ENCODE measurements around the gene MX1.

MX1 gene

DNA sequence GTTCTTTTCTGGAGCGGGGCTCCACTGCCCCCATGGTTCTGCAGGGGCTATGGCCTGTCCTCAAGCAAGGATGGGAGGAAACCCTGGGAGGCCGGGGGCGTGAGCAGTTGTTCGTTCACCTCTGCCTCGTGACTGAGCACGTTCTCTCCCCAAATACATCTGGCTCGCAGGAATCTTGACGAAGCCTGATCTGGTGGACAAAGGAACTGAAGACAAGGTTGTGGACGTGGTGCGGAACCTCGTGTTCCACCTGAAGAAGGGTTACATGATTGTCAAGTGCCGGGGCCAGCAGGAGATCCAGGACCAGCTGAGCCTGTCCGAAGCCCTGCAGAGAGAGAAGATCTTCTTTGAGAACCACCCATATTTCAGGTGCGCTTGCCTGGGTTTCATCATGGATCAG is 15.5 kb downstream of the MX1 start:
- H4K20me1 ChIP-seq (ENCODE audit: control insufficient read depth, insufficient read depth, low read depth, low read length): no peaks in the 10 kb centered on the region
- no peaks in the 10 kb centered on the region for H3K36me3 ChIP-seq (ENCODE audit: control insufficient read depth, low read length)

DNA sequence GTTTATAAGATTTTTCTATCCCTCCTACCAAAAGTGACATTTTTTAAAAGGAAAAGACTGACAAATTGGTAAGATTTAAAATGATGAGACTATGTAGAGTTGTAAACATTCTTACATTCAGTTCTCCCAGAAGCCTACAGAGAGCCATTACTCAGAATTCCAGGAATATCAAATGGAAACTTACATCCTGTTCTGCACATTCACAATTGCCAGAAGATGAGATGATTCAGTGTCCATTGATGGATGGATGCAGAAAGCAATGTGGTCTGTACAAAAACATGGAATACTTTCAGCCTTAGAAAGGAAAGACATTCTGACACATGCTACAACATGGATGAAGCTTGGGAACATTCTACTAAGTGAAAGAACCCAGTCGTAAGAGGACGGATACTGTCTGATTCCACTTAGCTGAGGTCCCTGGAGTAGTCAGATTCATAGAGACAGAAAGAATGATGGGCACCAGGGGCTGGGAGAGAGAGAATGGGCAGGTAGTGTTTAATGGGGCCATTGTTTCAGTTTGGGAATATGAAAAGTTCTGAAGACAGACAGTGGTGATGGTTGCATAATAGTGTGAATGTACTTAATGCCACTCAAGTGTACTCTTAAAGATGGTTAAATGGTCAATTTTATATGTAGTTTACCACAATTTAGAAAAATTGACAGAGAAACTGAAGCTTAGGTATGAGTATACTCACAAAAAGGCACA is 16.6 kb downstream of the MX1 start:
- Histone ChIP-seq H3K27ac (ENCODE audit: low read depth, low read length) (no peak overlapping the region), H4K20me1 (ENCODE audit: control insufficient read depth, insufficient read depth, low read depth, low read length) (no peaks in the 10 kb centered on the region), H3K36me3 (ENCODE audit: control insufficient read depth, low read length) (no peaks in the 10 kb centered on the region), H3K4me3 (ENCODE audit: low read length) (no peak overlapping the region), H3K9me2 (replicated peaks; ENCODE audit: control insufficient read depth, low read length) (no peaks in the 10 kb centered on the region), H3F3A (ENCODE audit: control insufficient read depth, insufficient read depth) (no peaks in the 10 kb centered on the region), H3K4me1 (ENCODE audit: control insufficient read depth, low read length) (no peaks in the 10 kb centered on the region), H3K4me2 (ENCODE audit: low read length) (no peak overlapping the region), H3K9me3 (ENCODE audit: control insufficient read depth, insufficient read depth, low read length) (no peaks in the 10 kb centered on the region), H3K79me2 (ENCODE audit: control insufficient read depth, low read length) (no peaks in the 10 kb centered on the region), H3K27me3 (ENCODE audit: control insufficient read depth, low read length) (no peaks in the 10 kb centered on the region)
- no peak for TF ChIP-seq EZH2phosphoT487 (IDR thresholded peaks at IDR 0.05; ENCODE audit: borderline replicate concordance, low read length)
- TF ChIP-seq CTCF (IDR thresholded peaks at IDR 0.05; ENCODE audit: low read depth, low read length, poor library complexity, severe bottlenecking): no peak

More for the DNA sequence above, 15.5 kb downstream of the MX1 start:
- Histone ChIP-seq H3K27ac (ENCODE audit: low read depth, low read length) (no peak overlapping the region), H3K4me2 (ENCODE audit: low read length) (no peak overlapping the region), H3K9me2 (replicated peaks; ENCODE audit: control insufficient read depth, low read length) (no peaks in the 10 kb centered on the region), H3K4me1 (ENCODE audit: control insufficient read depth, low read length) (no peaks in the 10 kb centered on the region), H3K9me3 (ENCODE audit: control insufficient read depth, insufficient read depth, low read length) (no peaks in the 10 kb centered on the region), H3K4me3 (ENCODE audit: low read length) (no peak overlapping the region), H3K79me2 (ENCODE audit: control insufficient read depth, low read length) (no peaks in the 10 kb centered on the region), H3F3A (ENCODE audit: control insufficient read depth, insufficient read depth) (no peaks in the 10 kb centered on the region), H3K27me3 (ENCODE audit: control insufficient read depth, low read length) (no peaks in the 10 kb centered on the region)
- no peak for TF ChIP-seq EZH2phosphoT487 (IDR thresholded peaks at IDR 0.05; ENCODE audit: borderline replicate concordance, low read length)
- TF ChIP-seq CTCF (IDR thresholded peaks at IDR 0.05; ENCODE audit: low read depth, low read length, poor library complexity, severe bottlenecking): no peak

- Histone ChIP-seq H3K79me2 (ENCODE audit: control insufficient read depth, low read length) (no peaks in the 10 kb centered on the region), H3K27me3 (ENCODE audit: control insufficient read depth, low read length) (no peaks in the 10 kb centered on the region), H3K9me2 (replicated peaks; ENCODE audit: control insufficient read depth, low read length) (no peaks in the 10 kb centered on the region), H3K36me3 (ENCODE audit: control insufficient read depth, low read length) (no peaks in the 10 kb centered on the region), H3K4me3 (ENCODE audit: low read length) (no peak overlapping the region), H3K4me1 (ENCODE audit: control insufficient read depth, low read length) (no peaks in the 10 kb centered on the region), H3F3A (ENCODE audit: control insufficient read depth, insufficient read depth) (no peaks in the 10 kb centered on the region), H3K9me3 (ENCODE audit: control insufficient read depth, insufficient read depth, low read length) (no peaks in the 10 kb centered on the region), H4K20me1 (ENCODE audit: control insufficient read depth, insufficient read depth, low read depth, low read length) (no peaks in the 10 kb centered on the region), H3K27ac (ENCODE audit: low read depth, low read length) (no peak overlapping the region), H3K4me2 (ENCODE audit: low read length) (no peak overlapping the region)
- TF ChIP-seq EZH2phosphoT487 (IDR thresholded peaks at IDR 0.05; ENCODE audit: borderline replicate concordance, low read length) (no peak), CTCF (IDR thresholded peaks at IDR 0.05; ENCODE audit: low read depth, low read length, poor library complexity, severe bottlenecking) (no peak)
These were observed 17.5 kb downstream of the MX1 start for GRCh38 chr21:41443562-41443961.

Data from DOHH2 (cell line).